Measurements from ENCODE around the gene MAST1. TPM values are rescaled to one million over a fixed set of nuclear protein-coding genes. Genes with fewer than 3 reads are reported as not detected.

MAST1 gene
- total RNA-seq, 4 donors from 2014 or later: 1.2 TPM; not detected in 3

DNA sequence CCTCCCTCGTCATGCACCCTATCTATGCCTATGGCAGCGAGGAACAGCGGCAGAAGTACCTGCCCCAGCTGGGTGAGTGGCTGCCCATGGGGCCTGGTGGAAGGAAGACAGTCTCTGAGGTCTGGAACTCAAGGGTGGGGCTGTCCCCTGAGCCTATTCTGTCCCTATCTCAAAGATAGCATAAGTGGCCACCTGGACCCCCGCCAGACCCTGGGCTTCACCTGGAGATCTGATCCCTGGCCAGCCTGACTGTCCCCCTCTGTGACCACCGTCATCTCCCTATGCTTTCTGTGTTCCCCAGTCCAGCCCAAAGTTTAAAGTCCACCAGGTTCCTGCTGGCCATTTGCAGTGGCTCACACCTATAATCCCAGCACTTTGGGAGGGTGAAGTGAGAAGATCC is 55.3 kb downstream of the MAST1 start:
- peaks cover 0 to 6% of the 10 kb centered on the region in 2 donors for H3K4me1 ChIP-seq
- no peaks in the 10 kb centered on the region for H3K36me3 ChIP-seq
- intact Hi-C loops (cut with DNase I; ENCODE audit: low total_unique reads): no loop called here
- no peak for DNase-seq
- H3K27me3 ChIP-seq: no peaks in the 10 kb centered on the region
- no peak overlapping the region for H3K4me3 ChIP-seq
- H3K27ac ChIP-seq: no peak overlapping the region
- TF ChIP-seq POLR2A (IDR thresholded peaks at IDR 0.05): no peak
- TF ChIP-seq, protein P1, sequence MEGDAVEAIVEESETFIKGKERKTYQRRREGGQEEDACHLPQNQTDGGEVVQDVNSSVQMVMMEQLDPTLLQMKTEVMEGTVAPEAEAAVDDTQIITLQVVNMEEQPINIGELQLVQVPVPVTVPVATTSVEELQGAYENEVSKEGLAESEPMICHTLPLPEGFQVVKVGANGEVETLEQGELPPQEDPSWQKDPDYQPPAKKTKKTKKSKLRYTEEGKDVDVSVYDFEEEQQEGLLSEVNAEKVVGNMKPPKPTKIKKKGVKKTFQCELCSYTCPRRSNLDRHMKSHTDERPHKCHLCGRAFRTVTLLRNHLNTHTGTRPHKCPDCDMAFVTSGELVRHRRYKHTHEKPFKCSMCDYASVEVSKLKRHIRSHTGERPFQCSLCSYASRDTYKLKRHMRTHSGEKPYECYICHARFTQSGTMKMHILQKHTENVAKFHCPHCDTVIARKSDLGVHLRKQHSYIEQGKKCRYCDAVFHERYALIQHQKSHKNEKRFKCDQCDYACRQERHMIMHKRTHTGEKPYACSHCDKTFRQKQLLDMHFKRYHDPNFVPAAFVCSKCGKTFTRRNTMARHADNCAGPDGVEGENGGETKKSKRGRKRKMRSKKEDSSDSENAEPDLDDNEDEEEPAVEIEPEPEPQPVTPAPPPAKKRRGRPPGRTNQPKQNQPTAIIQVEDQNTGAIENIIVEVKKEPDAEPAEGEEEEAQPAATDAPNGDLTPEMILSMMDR (IDR thresholded peaks at IDR 0.05): no peak
- no peaks in the 10 kb centered on the region for H3K9me3 ChIP-seq

DNA sequence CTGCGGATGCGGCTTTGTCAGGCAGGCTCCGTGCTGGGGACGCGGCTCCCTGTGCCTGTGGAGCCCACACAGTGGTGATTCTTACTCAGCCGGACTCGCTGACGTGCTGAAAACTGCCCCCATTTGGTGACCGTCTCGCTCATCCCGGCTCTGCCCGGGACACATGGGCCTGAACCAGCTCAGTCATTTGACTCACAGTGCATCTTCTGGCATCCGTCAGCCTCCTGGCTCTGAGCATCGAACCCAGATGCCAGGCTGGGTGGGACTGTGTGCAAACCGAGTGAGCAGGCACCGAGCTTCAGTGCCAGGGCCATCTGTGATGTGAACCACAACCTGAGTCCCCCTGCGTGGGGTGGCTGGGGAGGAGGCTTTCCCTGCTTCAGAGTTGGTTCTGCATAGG is 58.1 kb downstream of the MAST1 start:
- Histone ChIP-seq H3K4me3 (no peak overlapping the region), H3K36me3 (no peaks in the 10 kb centered on the region), H3K9me3 (no peaks in the 10 kb centered on the region)

DNA sequence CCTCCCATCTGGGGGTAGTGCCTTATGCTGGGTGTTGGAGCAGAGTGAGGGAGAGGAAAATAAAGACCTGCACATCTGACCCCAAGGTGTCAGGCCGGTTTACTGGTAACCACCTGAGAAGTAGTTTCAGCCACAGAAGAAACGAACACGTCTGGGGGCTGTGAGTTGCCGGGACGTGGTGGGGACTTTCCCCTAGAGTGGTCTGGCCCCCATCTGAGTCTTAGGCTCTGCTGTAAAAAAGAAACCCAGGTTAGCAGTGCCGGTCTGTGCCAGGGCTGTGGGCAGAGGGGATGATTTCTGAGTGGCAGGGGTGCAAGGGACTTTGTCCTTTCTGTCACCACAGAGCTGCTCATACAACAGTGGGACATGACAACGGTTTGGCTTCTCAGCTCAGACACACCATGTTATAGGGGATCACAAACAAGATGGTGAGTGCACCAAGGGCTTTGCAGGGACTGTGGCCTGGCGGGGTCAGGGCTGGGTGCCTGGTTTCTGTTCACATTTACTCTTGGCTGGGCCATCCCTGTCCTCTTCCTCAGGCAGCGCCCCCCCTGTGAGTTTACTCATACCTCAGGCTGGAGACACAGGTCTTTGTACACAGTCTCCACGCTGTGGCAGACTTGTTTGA is 61.7 kb downstream of the MAST1 start:
- intact Hi-C loops (cut with DNase I; ENCODE audit: low total_unique reads): no loop called here
- Histone ChIP-seq H3K27ac (no peak overlapping the region), H3K36me3 (no peaks in the 10 kb centered on the region), H3K9me3 (no peaks in the 10 kb centered on the region), H3K27me3 (no peaks in the 10 kb centered on the region), H3K4me1 (no peaks in the 10 kb centered on the region), H3K4me3 (no peak overlapping the region)
- DNase-seq: no peak
- TF ChIP-seq, protein P1 (IDR thresholded peaks at IDR 0.05): no peak
- TF ChIP-seq POLR2A (IDR thresholded peaks at IDR 0.05): no peak

More for the DNA sequence above, 58.1 kb downstream of the MAST1 start:
- no peak for DNase-seq
- no peak overlapping the region for H3K27ac ChIP-seq
- TF ChIP-seq POLR2A (IDR thresholded peaks at IDR 0.05): no peak
- TF ChIP-seq, protein P1 (IDR thresholded peaks at IDR 0.05): no peak
- peaks cover 0 to 6% of the 10 kb centered on the region in 2 donors for H3K4me1 ChIP-seq
- intact Hi-C loops (cut with DNase I; ENCODE audit: low total_unique reads): no loop called here
- no peaks in the 10 kb centered on the region for H3K27me3 ChIP-seq

DNA sequence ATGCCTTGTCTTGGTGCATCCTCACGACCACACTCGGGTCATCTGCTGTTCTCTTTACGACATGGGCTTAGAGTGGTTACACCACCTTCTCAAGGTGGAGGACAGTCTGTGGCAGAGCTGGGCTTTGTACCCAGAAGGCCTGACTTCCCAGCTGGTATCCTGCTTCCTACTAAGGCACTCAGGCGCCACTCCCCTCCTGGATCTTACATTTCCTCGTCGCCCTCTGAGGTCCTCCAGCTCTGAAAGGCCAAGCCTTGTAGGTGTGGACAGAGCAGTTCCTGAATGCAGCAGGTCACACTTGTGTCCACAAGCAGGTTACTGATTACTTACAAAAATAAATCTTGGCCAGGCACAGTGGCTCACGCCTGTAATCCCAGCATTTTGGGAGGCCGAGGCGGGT is 68.9 kb downstream of the MAST1 start:
- DNase-seq: no peak

DNA sequence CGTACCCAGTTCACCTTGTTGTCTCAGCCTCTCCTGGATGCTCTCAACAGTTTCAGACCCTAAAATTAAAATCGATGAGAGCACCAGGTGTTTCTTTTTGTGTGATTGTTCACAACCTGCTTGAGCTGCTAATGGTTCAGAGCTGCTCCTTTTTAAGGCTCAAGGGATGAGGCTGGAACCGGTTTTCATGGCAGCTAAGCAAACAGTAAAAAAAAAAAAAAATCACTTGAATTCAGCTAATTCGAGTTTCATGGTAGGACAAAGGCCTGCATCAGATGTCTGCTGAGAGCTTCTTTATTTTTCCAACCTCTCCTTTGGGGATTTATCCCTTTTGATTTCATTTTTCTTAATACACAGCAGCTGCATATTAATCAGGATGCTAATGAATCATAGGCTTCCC is 74.3 kb downstream of the MAST1 start:
- H3K4me1 ChIP-seq: peaks cover 0 to 6% of the 10 kb centered on the region in 2 donors
- no peak for DNase-seq
- H3K36me3 ChIP-seq: no peaks in the 10 kb centered on the region
- peak overlapping the region in 1 of 2 donors; percentile 1 for H3K4me3 ChIP-seq
- H3K27me3 ChIP-seq: no peaks in the 10 kb centered on the region
- no peaks in the 10 kb centered on the region for H3K9me3 ChIP-seq
- peak overlapping the region; percentile 13 to 26 for H3K27ac ChIP-seq
- TF ChIP-seq POLR2A (IDR thresholded peaks at IDR 0.05): no peak
- TF ChIP-seq, protein P1 (IDR thresholded peaks at IDR 0.05): no peak
- intact Hi-C loops (cut with DNase I; ENCODE audit: low total_unique reads): no loop called here

More for the DNA sequence above, 68.9 kb downstream of the MAST1 start:
- Histone ChIP-seq H3K27me3 (no peaks in the 10 kb centered on the region), H3K27ac (no peak overlapping the region), H3K4me3 (no peak overlapping the region), H3K9me3 (no peaks in the 10 kb centered on the region), H3K4me1 (no peaks in the 10 kb centered on the region), H3K36me3 (no peaks in the 10 kb centered on the region)
- no peak for TF ChIP-seq POLR2A (IDR thresholded peaks at IDR 0.05)
- TF ChIP-seq, protein P1 (IDR thresholded peaks at IDR 0.05): no peak
- intact Hi-C loops (cut with DNase I; ENCODE audit: low total_unique reads): no loop called here
